ENCODE measurements around the gene SLC22A23. TPM values are rescaled to one million over a fixed set of nuclear protein-coding genes. Genes with fewer than 3 reads are reported as not detected.

Gene SLC22A23
- total RNA-seq, 4 donors from 2014 or later, result 26.6 to 42.6 (median 37.6) TPM

- Histone ChIP-seq H3K27me3 (no peaks in the 10 kb centered on the region), H3K4me3 (no peak overlapping the region), H3K36me3 (no peaks in the 10 kb centered on the region), H3K4me1 (peaks cover 15 to 90% (median 32%) of the 10 kb centered on the region in 3 donors), H3K9me3 (no peaks in the 10 kb centered on the region), H3K27ac (peak overlapping the region in 2 of 4 donors; percentile 4 to 95)
- WGBS, 2 donors, result 69 to 81% methylated on average over 9 of the region's 9 CpGs
- no peak for TF ChIP-seq POLR2A (IDR thresholded peaks at IDR 0.05)
- no peak for TF ChIP-seq CTCF (IDR thresholded peaks at IDR 0.05)
- DNase-seq, result no peak
- intact Hi-C loops (cut with DNase I), result no loop called here
These were observed 103.5 kb downstream of the SLC22A23 start for GRCh38 chr6:3353213-3353903.

GRCh38 chr6:3352678-3353077 lies 104.2 kb downstream of the SLC22A23 start:
- DNase-seq, result no peak
- Histone ChIP-seq H3K36me3 (no peaks in the 10 kb centered on the region), H3K4me3 (no peak overlapping the region), H3K27me3 (no peaks in the 10 kb centered on the region), H3K4me1 (peaks cover 15 to 88% (median 32%) of the 10 kb centered on the region in 3 donors), H3K27ac (peak overlapping the region in 1 of 4 donors; percentile 26), H3K9me3 (no peaks in the 10 kb centered on the region)
- TF ChIP-seq POLR2A (IDR thresholded peaks at IDR 0.05) (no peak), CTCF (IDR thresholded peaks at IDR 0.05) (no peak)
- intact Hi-C loops (cut with DNase I), result no loop called here
- 53 to 68% methylated on average over 8 to 9 of the region's 9 CpGs for WGBS, 2 donors

DNA sequence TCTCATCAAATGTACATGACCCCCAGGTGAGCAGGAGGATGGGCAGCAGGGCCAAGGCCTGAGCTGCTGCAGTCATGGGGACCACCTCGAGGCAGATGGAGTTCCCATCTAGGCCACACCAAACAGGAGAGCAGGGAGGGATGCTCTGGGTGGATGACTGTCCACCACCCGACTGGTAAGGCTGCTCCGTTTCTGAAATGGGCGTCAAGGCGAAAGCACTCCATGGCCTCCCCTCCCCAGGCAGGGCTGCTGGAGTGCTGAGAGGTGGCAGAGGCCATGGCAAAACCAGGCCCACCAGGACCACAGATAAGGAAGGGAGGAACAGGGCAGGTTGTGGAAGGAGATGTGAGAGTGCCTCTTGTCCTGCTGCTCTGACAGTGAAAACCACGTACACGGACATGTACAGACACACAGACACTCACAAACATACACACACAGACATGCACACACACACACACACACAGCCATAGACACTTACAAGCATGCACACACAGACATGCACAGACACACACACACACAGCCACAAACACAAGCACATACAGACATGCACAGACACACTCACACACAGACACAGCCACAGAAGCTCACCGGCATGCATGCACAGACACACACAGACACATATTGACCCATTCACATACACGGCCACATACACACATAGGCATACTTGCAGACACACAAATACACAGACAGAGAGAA lies 104.9 kb downstream of the SLC22A23 start:
- intact Hi-C loops (cut with DNase I), result no loop called here
- no peak overlapping the region for H3K4me3 ChIP-seq
- no peaks in the 10 kb centered on the region for H3K36me3 ChIP-seq
- no peaks in the 10 kb centered on the region for H3K27me3 ChIP-seq
- DNase-seq, result no peak
- H3K27ac ChIP-seq, result peak overlapping the region in 1 of 4 donors; percentile 38
- WGBS, 2 donors, result 60 to 67% methylated on average over 2 to 8 of the region's 9 CpGs
- H3K4me1 ChIP-seq, result peaks cover 12 to 81% (median 32%) of the 10 kb centered on the region in 3 donors
- no peaks in the 10 kb centered on the region for H3K9me3 ChIP-seq
- TF ChIP-seq POLR2A (IDR thresholded peaks at IDR 0.05), result no peak
- TF ChIP-seq CTCF (IDR thresholded peaks at IDR 0.05), result no peak

DNA sequence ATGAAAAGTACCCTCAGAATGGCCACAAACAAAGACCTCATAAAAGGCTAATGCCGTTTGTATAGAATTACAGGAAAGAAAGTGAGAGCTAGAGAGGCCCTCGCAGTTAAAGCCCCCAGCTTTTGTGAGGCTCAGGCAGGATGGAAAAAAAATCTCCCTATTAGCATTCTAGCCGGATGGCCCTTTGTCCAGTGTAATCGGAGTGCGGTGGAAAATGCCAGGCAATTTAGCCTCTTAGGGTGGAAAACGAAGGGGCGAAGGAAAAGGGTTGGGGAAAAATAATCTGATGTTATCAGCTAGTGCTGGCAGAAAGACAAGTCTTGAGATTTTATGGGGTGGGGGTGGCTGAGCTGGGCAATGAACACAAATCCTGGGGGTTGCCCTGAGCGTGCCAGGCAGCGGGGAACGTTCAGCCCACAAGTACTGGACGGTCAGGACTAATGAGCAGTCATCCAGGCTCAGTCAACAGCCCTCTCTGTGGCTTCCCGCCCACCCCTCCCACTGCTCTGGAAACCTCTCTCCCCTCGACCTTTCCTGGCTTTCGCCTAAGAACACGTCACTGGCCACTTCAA lies 105.7 kb downstream of the SLC22A23 start:
- intact Hi-C loops (cut with DNase I), result no loop called here
- WGBS, 2 donors, result 66 to 70% methylated on average over 15 of the region's 15 CpGs
- no peak overlapping the region for H3K4me3 ChIP-seq
- DNase-seq, result no peak
- H3K36me3 ChIP-seq, result no peaks in the 10 kb centered on the region
- H3K27ac ChIP-seq, result peak overlapping the region in 3 of 4 donors; percentile 38 to 53 (median 42)
- TF ChIP-seq POLR2A (IDR thresholded peaks at IDR 0.05) (no peak), CTCF (IDR thresholded peaks at IDR 0.05) (no peak)
- H3K27me3 ChIP-seq, result no peaks in the 10 kb centered on the region
- H3K9me3 ChIP-seq, result no peaks in the 10 kb centered on the region
- peaks cover 7 to 77% (median 24%) of the 10 kb centered on the region in 3 donors for H3K4me1 ChIP-seq

DNA sequence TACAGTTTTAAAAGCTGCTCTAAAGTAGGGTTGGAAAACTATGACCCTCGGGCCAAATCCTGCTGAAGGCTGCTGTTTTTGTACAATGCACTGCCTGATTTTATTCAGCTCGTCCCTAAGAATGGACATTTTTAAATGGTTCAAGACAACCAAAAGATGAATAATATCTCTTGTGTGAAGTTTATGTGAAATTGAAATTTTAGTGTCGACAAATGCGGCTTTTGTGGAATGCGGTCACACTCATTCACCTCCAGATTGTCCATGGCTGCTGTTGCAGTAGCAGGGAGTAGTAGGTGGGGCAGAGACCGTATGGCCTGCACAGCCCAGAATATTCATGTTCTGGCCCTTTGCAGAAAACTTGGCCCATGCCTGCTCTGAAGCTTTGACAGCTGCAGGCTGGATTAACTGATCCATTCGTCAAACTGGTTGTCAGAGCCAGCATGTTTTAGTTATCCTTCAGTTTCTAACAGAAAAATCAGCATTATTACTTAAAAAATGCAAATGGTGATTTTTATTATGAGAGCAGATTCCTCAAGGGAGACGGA lies 106.5 kb downstream of the SLC22A23 start:
- Histone ChIP-seq H3K4me3 (no peak overlapping the region), H3K27ac (peak overlapping the region in 2 of 4 donors; percentile 16 to 42), H3K27me3 (no peaks in the 10 kb centered on the region), H3K9me3 (no peaks in the 10 kb centered on the region), H3K4me1 (peaks cover 4 to 75% (median 20%) of the 10 kb centered on the region in 3 donors), H3K36me3 (no peaks in the 10 kb centered on the region)
- TF ChIP-seq POLR2A (IDR thresholded peaks at IDR 0.05) (no peak), CTCF (IDR thresholded peaks at IDR 0.05) (no peak)
- DNase-seq, result no peak
- WGBS, 2 donors, result 53 to 62% methylated on average over 8 of the region's 8 CpGs
- intact Hi-C loops (cut with DNase I), result no loop called here
